Esophagus muscularis mucosa (tissue), 4 donors: ENCODE measurements around the gene SPAG16. TPM values are rescaled to one million over a fixed set of nuclear protein-coding genes. Genes with fewer than 3 reads are reported as not detected.

Experiments
- DNase-seq: peaks from one replicate; pipeline ENCODE4 v3.0.0-alpha.2; 2017; ENCODE audit errors: extremely low spot score
- H3K27ac ChIP-seq, 4 donors: fragments of 200-600 bp; sonication (generic); replicated peaks in 1 of 4; 1 replicate in 3 of 4; 2 replicates in 1 of 4; pipeline ENCODE4 v1.5.1; 2016 to 2019; ENCODE audit warnings: mild to moderate bottlenecking in 1 of 4
- H3K27me3 ChIP-seq, 4 donors: fragments of 200-600 bp; sonication (generic); one replicate each; pipeline versions ENCODE4 v1.5.1 to v1.6.0; 2016 to 2019
- H3K36me3 ChIP-seq, 4 donors: fragments of 200-600 bp; sonication (generic); one replicate each; pipeline ENCODE4 v1.5.1; 2016 to 2019
- H3K4me1 ChIP-seq, 4 donors: fragments of 200-600 bp; sonication (generic); one replicate each; pipeline ENCODE4 v1.5.1; 2016 to 2019
- H3K4me3 ChIP-seq, 4 donors: fragments of 200-600 bp; sonication (generic); 1 replicate in 2 of 4; 2 replicates in 2 of 4; pipeline ENCODE4 v1.5.1; 2016 to 2019; ENCODE audit warnings: mild to moderate bottlenecking in 4 of 4, moderate library complexity in 1 of 4
- H3K9me3 ChIP-seq, 4 donors: fragments of 200-600 bp; sonication (generic); 1 replicate in 3 of 4; 2 replicates in 1 of 4; pipeline ENCODE4 v1.5.1; 2016 to 2019
- EP300 ChIP-seq: sonication (generic); formaldehyde crosslinking; IDR thresholded peaks from one replicate; pipeline ENCODE4 v1.6.1; 2017; ENCODE audit warnings: antibody characterized with exemption
- POLR2A ChIP-seq: fragments of 450-650 bp; IDR thresholded peaks from one replicate; pipeline ENCODE4 v1.6.1; 2017; ENCODE audit warnings: antibody characterized with exemption, moderate library complexity, mild to moderate bottlenecking, low read depth
- POLR2AphosphoS5 ChIP-seq, 2 donors: sonication (generic); formaldehyde crosslinking; IDR thresholded peaks; one replicate each; pipeline ENCODE4 v1.6.1; 2017; ENCODE audit warnings: antibody characterized with exemption in 2 of 2
- WGBS: methylation state at CpG from one replicate; pipeline ENCODE4 v1.1.5; 2018; 5-methylcytosine and 5-hydroxymethylcytosine counted together
- intact Hi-C: fragments of 100-400 bp; cut with DNase I; formaldehyde crosslinking; loops from one replicate; pipeline ENCODE4 v1.15.1; 2023
- total RNA-seq, 4 donors: library from RNA; depleted of rRNA; stranded (reverse); fragments of >200 nt; gene quantifications; one replicate each; pipeline versions ENCODE4 v1.1.0 to v1.2.1, GENCODE V29; 2016
- TF ChIP-seq, protein P1 (sequence below), 3 experiments: fragments of 200-600 bp in 2 of 3; fragments of 450-650 bp in 1 of 3; sonication (generic) in 2 of 3; IDR thresholded peaks; one replicate each; pipeline ENCODE4 v1.5.1; 2017 to 2019; ENCODE audit warnings: antibody characterized with exemption in 3 of 3, mild to moderate bottlenecking in 2 of 3, moderate library complexity in 1 of 3

SPAG16 gene
- total RNA-seq, 4 donors from 2014 or later: 26.8 to 36.1 (median 31.0) TPM

DNA sequence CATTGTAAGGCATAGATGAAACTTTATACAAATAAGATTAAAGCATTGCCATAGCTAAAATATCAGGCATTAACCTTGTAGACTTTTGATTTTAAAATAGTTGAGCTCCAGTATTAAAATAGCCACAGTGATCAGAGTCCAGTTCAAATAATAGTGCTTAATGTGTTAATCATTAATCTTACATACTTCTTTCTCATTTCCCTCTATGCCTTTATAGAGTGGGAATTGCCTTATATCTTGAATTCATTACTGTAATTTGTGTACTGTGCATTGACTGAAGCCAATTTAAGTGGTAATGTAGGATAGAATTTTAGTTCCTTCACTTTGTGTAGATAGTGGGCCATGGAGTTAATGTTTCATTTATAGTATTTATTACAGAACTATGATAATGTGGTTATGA is 577.4 kb downstream of the SPAG16 start:
- no peak for DNase-seq
- no peak overlapping the region for H3K4me3 ChIP-seq
- H3K36me3 ChIP-seq: no peaks in the 10 kb centered on the region
- TF ChIP-seq EP300 (no peak), POLR2AphosphoS5 (IDR thresholded peaks at IDR 0.05) (no peak), POLR2A (no peak)
- TF ChIP-seq, protein P1, sequence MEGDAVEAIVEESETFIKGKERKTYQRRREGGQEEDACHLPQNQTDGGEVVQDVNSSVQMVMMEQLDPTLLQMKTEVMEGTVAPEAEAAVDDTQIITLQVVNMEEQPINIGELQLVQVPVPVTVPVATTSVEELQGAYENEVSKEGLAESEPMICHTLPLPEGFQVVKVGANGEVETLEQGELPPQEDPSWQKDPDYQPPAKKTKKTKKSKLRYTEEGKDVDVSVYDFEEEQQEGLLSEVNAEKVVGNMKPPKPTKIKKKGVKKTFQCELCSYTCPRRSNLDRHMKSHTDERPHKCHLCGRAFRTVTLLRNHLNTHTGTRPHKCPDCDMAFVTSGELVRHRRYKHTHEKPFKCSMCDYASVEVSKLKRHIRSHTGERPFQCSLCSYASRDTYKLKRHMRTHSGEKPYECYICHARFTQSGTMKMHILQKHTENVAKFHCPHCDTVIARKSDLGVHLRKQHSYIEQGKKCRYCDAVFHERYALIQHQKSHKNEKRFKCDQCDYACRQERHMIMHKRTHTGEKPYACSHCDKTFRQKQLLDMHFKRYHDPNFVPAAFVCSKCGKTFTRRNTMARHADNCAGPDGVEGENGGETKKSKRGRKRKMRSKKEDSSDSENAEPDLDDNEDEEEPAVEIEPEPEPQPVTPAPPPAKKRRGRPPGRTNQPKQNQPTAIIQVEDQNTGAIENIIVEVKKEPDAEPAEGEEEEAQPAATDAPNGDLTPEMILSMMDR (IDR thresholded peaks at IDR 0.05): no peak
- H3K27ac ChIP-seq: no peak overlapping the region
- no peaks in the 10 kb centered on the region for H3K9me3 ChIP-seq
- no peaks in the 10 kb centered on the region for H3K27me3 ChIP-seq
- H3K4me1 ChIP-seq: no peaks in the 10 kb centered on the region
- intact Hi-C loops: no loop called here

DNA sequence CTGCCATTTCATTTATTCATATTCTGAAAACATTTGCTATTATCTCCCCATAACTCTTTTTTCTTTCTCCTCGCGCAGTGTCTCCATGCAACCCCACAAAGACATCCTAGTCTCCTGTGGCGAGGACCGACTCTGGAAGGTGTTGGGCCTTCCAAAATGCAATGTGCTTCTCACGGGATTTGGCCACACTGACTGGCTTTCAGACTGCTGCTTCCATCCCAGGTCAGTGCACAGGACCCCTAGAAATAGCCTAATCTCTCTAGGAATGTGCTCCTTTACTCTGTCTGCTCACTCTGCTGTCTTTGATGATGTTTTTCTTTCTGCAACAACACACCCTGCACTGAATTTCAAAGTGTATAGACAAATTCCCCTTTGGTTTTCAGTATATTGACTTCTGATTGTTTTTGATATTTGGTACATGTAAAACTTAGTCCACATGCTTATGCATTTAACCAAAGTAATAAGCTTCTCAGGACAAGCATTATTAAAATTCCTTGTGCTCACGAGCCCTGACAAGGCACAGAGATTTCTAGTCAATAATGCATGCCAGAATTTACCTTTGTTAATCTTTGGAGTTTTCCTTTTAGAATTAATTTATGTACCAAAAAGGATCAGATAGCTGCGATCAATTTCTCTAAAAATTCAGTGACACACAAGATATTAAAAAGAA is 578.3 kb downstream of the SPAG16 start:
- TF ChIP-seq EP300 (no peak), POLR2AphosphoS5 (IDR thresholded peaks at IDR 0.05) (no peak), POLR2A (no peak)
- TF ChIP-seq, protein P1 (IDR thresholded peaks at IDR 0.05): no peak
- 83% methylated on average over 7 of the region's 7 CpGs for WGBS
- H3K4me1 ChIP-seq: no peaks in the 10 kb centered on the region
- H3K4me3 ChIP-seq: no peak overlapping the region
- H3K9me3 ChIP-seq: no peaks in the 10 kb centered on the region
- intact Hi-C loops: no loop called here
- no peak for DNase-seq
- H3K27ac ChIP-seq: no peak overlapping the region
- no peaks in the 10 kb centered on the region for H3K36me3 ChIP-seq
- no peaks in the 10 kb centered on the region for H3K27me3 ChIP-seq

DNA sequence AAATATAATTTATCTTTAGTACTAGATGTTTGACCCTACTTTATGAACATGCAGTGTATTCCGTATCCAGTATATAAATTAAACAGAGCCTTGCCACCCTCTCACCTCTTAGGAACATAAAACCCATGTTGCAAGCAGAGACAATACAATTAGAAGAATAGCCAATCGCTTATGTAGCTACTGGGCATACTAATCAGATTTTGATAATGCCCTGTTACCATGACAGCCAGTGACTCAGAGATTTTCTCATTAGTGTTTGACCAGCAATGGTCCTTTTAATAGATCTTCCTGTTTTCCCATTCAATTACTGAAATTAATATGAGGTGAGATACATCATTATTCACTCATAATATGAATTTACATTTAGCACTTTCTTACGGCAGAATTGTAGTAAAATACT is 579.3 kb downstream of the SPAG16 start:
- H3K4me1 ChIP-seq: no peaks in the 10 kb centered on the region
- no peaks in the 10 kb centered on the region for H3K27me3 ChIP-seq
- intact Hi-C loops: no loop called here
- no peaks in the 10 kb centered on the region for H3K9me3 ChIP-seq
- H3K36me3 ChIP-seq: no peaks in the 10 kb centered on the region
- TF ChIP-seq, protein P1 (IDR thresholded peaks at IDR 0.05): no peak
- no peak for TF ChIP-seq POLR2AphosphoS5 (IDR thresholded peaks at IDR 0.05)
- TF ChIP-seq POLR2A: no peak
- TF ChIP-seq EP300: no peak
- WGBS: 77% methylated on average over 3 of the region's 3 CpGs
- H3K4me3 ChIP-seq: no peak overlapping the region
- H3K27ac ChIP-seq: no peak overlapping the region
- no peak for DNase-seq

DNA sequence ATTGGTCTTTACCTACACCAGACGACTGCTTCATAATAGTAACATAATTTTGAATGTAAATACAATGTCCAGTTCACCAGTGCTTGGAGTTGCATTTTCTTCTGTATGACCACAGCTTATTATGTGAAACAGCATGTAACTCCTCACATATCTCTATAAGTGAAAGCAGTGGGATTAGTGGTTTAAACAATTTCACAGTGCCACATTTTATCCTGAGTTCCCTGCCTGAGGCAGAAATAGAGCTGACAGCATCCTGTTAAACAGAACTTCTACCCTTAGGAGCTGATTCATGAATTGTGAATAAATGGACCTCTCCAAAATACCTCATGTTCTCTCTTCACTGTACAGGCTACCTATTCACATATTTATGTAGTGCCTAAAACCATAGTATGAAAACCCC is 584.3 kb downstream of the SPAG16 start:
- no peak for DNase-seq
- Histone ChIP-seq H3K4me1 (no peaks in the 10 kb centered on the region), H3K36me3 (no peaks in the 10 kb centered on the region), H3K27ac (no peak overlapping the region), H3K9me3 (no peaks in the 10 kb centered on the region), H3K4me3 (no peak overlapping the region), H3K27me3 (no peaks in the 10 kb centered on the region)
- TF ChIP-seq, protein P1 (IDR thresholded peaks at IDR 0.05): no peak
- TF ChIP-seq POLR2AphosphoS5 (IDR thresholded peaks at IDR 0.05): no peak
- no peak for TF ChIP-seq EP300
- no peak for TF ChIP-seq POLR2A
- intact Hi-C loops: no loop called here
- 67% methylated on average over 1 of the region's 1 CpG for WGBS

DNA sequence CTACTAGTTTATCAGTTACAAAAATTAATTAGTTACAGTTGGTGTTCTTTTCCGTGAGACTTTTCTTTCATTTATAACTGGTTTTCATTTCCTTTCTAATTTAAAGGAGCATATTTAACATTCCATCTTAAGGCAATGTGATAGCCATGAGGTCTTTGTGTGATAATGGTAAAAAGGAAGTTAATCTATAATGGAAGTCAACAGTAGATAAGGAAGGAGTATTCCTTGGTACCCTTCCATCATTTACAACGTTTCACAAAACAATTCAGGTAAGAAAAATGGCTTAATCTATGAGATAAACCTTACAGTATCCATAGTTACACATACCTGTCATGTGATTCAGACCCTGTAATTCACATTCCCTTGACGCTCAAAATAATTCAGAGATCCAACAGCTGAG is 601.2 kb downstream of the SPAG16 start:
- WGBS: 57% methylated on average over 3 of the region's 3 CpGs
- H3K27ac ChIP-seq: no peak overlapping the region
- no peaks in the 10 kb centered on the region for H3K27me3 ChIP-seq
- TF ChIP-seq, protein P1 (IDR thresholded peaks at IDR 0.05): no peak
- no peak for TF ChIP-seq EP300
- no peak for TF ChIP-seq POLR2AphosphoS5 (IDR thresholded peaks at IDR 0.05)
- TF ChIP-seq POLR2A: no peak
- no peaks in the 10 kb centered on the region for H3K36me3 ChIP-seq
- H3K9me3 ChIP-seq: no peaks in the 10 kb centered on the region
- intact Hi-C loops: no loop called here
- no peak for DNase-seq
- no peaks in the 10 kb centered on the region for H3K4me1 ChIP-seq
- no peak overlapping the region for H3K4me3 ChIP-seq
